Neutrophil (primary cell): ENCODE data around the gene GRIN2D.

Source experiments
- H3K27ac ChIP-seq: fragments of 200-600 bp; sonication (generic); 2 replicates; pipeline ENCODE4 v1.5.1; 2016; ENCODE audit warnings: mild to moderate bottlenecking, moderate library complexity
- H3K27me3 ChIP-seq: fragments of 200-600 bp; sonication (generic); 2 replicates; pipeline ENCODE4 v1.6.0; 2016; ENCODE audit warnings: mild to moderate bottlenecking
- H3K36me3 ChIP-seq: fragments of 200-600 bp; sonication (generic); 2 replicates; pipeline ENCODE4 v1.5.1; 2017
- H3K4me1 ChIP-seq, 2 experiments: fragments of 200-600 bp in 1 of 2; sonication (generic) in 1 of 2; 1 replicate in 1 of 2; 2 replicates in 1 of 2; pipeline versions ENCODE4 v1.5.1 to v1.6.1; 2013 to 2016; ENCODE audit warnings: low read depth in 1 of 2, low read length in 1 of 2, mild to moderate bottlenecking in 1 of 2, moderate library complexity in 1 of 2; ENCODE audit not compliant: control insufficient read depth in 1 of 2, insufficient read depth in 1 of 2
- H3K4me3 ChIP-seq, 2 experiments: fragments of 200-600 bp in 1 of 2; sonication (generic) in 1 of 2; 1 replicate in 1 of 2; 2 replicates in 1 of 2; pipeline ENCODE4 v1.5.1; 2013 to 2016; ENCODE audit warnings: low read depth in 1 of 2, low read length in 1 of 2, mild to moderate bottlenecking in 1 of 2, moderate library complexity in 1 of 2
- H3K9me3 ChIP-seq: fragments of 200-600 bp; sonication (generic); 2 replicates; pipeline ENCODE4 v1.5.1; 2016
- CTCF ChIP-seq: fragments of 200-600 bp; sonication (generic); IDR thresholded peaks from 2 replicates; pipeline ENCODE4 v1.5.1; 2016; ENCODE audit warnings: antibody characterized with exemption

Gene GRIN2D

GRCh38 chr19:48443256-48443655 lies 49.8 kb downstream of the GRIN2D start:
- Histone ChIP-seq H3K4me3 (no peak overlapping the region), H3K27ac (no peak overlapping the region), H3K36me3 (no peaks in the 10 kb centered on the region), H3K4me1 (peaks cover 25 to 27% of the 10 kb centered on the region in 2 experiments), H3K9me3 (no peaks in the 10 kb centered on the region), H3K27me3 (peaks cover 57% of the 10 kb centered on the region)
- TF ChIP-seq CTCF, result no peak
